ENCODE results near the gene PER2. TPM values are rescaled to one million over a fixed set of nuclear protein-coding genes. Genes with fewer than 3 reads are reported as not detected.

Gene PER2
- total and polyA plus RNA-seq, 9 of the 15 experiments (the other 6 are each of a cell fraction or from before 2014, with no cell fraction given), result 1.1 to 10.3 (median 2.9) TPM

- H4K20me1 ChIP-seq (replicated peaks; ENCODE audit: control insufficient read depth, insufficient read depth, low read length), result no peaks in the 10 kb centered on the region; the same call in 1 of the 2 replicates
- no peak overlapping the region for H3K9ac ChIP-seq (ENCODE audit: insufficient read depth in 1 of 2, low read depth in 2 of 2, low read length in 2 of 2)
- BruUV-seq (replicated peaks), result no TSS peak
- H3K9me1 ChIP-seq (ENCODE audit: control insufficient read depth, insufficient read depth, low read length), result no peaks in the 10 kb centered on the region
- H3K4me2 ChIP-seq (ENCODE audit: insufficient read depth, low read length), result no peak overlapping the region
- no peaks in the 10 kb centered on the region for H3K9me3 ChIP-seq (replicated peaks; ENCODE audit: control insufficient read depth, insufficient read depth, low read depth, low read length)
- no peak overlapping the region for H2AFZ ChIP-seq (ENCODE audit: low read depth, low read length)
- WGBS (ENCODE audit: insufficient coverage, low coverage, missing lambda C conversion rate), result 94% methylated on average over 14 of the region's 16 CpGs
- in situ Hi-C loops (cut with MboI), result loop anchor here (25.0 kb wide), 1 partner anchor 400 kb away; the partner anchor contains the start of gene RAMP1
- intact Hi-C loops (cut with micrococcal nuclease), result loop anchor here (5.0 kb wide), 1 partner anchor 405 kb away; the partner anchor contains the start of gene RAMP1
- peaks cover 0 to 2% of the 10 kb centered on the region in 2 experiments; a peak in 3 of 5 replicates for H3K4me1 ChIP-seq (replicated peaks in 1 of 2; ENCODE audit: control insufficient read depth in 2 of 2, insufficient read depth in 2 of 2, low read length in 2 of 2)
- H3K79me2 ChIP-seq (ENCODE audit: control insufficient read depth, insufficient read depth, low read length), result no peaks in the 10 kb centered on the region
- DNase-seq (ENCODE audit: extremely low read depth in 1 of 4, low spot score in 3 of 4) (no peak), FAIRE-seq (no peak), ATAC-seq (no peak)
- no peaks in the 10 kb centered on the region for H3K27me3 ChIP-seq (ENCODE audit: control insufficient read depth in 2 of 2, insufficient read depth in 2 of 2, low read length in 2 of 2)
- CTCF ChIA-PET (ENCODE audit: low intra/inter-chr PET ratio), result interaction anchor here (2.2 kb wide), 1 partner anchor 404 kb away, joined by 13 read pairs; no protein-coding TSS in a partner anchor
- POLR2A ChIA-PET, result no interaction called here
- H3K27ac ChIP-seq (ENCODE audit: extremely low read depth, low read depth, low read length), result no peak overlapping the region
- H3K36me3 ChIP-seq (ENCODE audit: control insufficient read depth, insufficient read depth, low read length), result peaks cover 34% of the 10 kb centered on the region; the same call in 2 of the 3 replicates
- H3K4me3 ChIP-seq, result no peak overlapping the region
- TF ChIP-seq SAP30 (IDR thresholded peaks at IDR 0.05; ENCODE audit: borderline replicate concordance, insufficient read depth, low read depth, low read length, poor library complexity, severe bottlenecking), result no peak
- no peak for TF ChIP-seq CBX2 (IDR thresholded peaks at IDR 0.05; ENCODE audit: insufficient read depth, low read length, poor library complexity, severe bottlenecking)
- no peak for TF ChIP-seq EZH2 (IDR thresholded peaks at IDR 0.05; ENCODE audit: borderline replicate concordance, low read depth, low read length)
- TF ChIP-seq CREB5 (CRISPR knock-in tag; IDR thresholded peaks at IDR 0.05), result no peak
- TF ChIP-seq AFF1 (IDR thresholded peaks at IDR 0.05; ENCODE audit: low read depth in 1 of 2, partially characterized antibody in 2 of 2), result no peak
- no peak for TF ChIP-seq HDGF (IDR thresholded peaks at IDR 0.05)
- TF ChIP-seq, protein P1, sequence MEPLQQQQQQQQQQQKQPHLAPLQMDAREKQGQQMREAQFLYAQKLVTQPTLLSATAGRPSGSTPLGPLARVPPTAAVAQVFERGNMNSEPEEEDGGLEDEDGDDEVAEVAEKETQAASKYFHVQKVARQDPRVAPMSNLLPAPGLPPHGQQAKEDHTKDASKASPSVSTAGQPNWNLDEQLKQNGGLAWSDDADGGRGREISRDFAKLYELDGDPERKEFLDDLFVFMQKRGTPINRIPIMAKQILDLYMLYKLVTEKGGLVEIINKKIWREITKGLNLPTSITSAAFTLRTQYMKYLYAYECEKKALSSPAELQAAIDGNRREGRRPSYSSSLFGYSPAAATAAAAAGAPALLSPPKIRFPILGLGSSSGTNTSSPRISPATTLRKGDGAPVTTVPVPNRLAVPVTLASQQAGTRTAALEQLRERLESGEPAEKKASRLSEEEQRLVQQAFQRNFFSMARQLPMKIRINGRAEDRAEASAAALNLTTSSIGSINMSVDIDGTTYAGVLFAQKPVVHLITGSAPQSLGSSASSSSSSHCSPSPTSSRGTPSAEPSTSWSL (CRISPR knock-in tag; IDR thresholded peaks at IDR 0.05; ENCODE audit: borderline replicate concordance), result no peak
- no peak for TF ChIP-seq TEAD2 (tag; IDR thresholded peaks at IDR 0.05)
- TF ChIP-seq, protein P2, sequence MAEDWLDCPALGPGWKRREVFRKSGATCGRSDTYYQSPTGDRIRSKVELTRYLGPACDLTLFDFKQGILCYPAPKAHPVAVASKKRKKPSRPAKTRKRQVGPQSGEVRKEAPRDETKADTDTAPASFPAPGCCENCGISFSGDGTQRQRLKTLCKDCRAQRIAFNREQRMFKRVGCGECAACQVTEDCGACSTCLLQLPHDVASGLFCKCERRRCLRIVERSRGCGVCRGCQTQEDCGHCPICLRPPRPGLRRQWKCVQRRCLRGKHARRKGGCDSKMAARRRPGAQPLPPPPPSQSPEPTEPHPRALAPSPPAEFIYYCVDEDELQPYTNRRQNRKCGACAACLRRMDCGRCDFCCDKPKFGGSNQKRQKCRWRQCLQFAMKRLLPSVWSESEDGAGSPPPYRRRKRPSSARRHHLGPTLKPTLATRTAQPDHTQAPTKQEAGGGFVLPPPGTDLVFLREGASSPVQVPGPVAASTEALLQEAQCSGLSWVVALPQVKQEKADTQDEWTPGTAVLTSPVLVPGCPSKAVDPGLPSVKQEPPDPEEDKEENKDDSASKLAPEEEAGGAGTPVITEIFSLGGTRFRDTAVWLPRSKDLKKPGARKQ (CRISPR knock-in tag; IDR thresholded peaks at IDR 0.05), result no peak
- TF ChIP-seq GTF2B (IDR thresholded peaks at IDR 0.05; ENCODE audit: extremely low read depth, insufficient read length), result no peak
Measured at GRCh38 chr2:238261718-238262375, 26.6 kb downstream of the PER2 start.

Measured in K562 (cell line).